H1 (cell line): ENCODE data around the gene GMEB1. TPM values are rescaled to one million over a fixed set of nuclear protein-coding genes. Genes with fewer than 3 reads are reported as not detected.

Experiments used
- BACH1 ChIP-seq: IDR thresholded peaks from 2 replicates; pipeline ENCODE4 v1.6.1; 2012; ENCODE audit warnings: low read length, improper control_type of control experiment
- CHD1 ChIP-seq: IDR thresholded peaks from 2 replicates; pipeline ENCODE4 v1.6.1; 2012; ENCODE audit warnings: low read depth, low read length, improper control_type of control experiment
- CTCF ChIP-seq, 3 experiments: IDR thresholded peaks; 1 replicate in 2 of 3; 2 replicates in 1 of 3; pipeline versions ENCODE4 v1.5.1 to v1.6.1; 2011; ENCODE audit warnings: low read length in 3 of 3, mild to moderate bottlenecking in 3 of 3, inconsistent platforms in 2 of 3, low read depth in 1 of 3, moderate library complexity in 1 of 3; ENCODE audit not compliant: insufficient read depth in 1 of 3; ENCODE audit errors: control extremely low read depth in 1 of 3
- EP300 ChIP-seq, 2 experiments: IDR thresholded peaks; 1 replicate in 1 of 2; 2 replicates in 1 of 2; pipeline ENCODE4 v1.6.1; 2011 to 2012; ENCODE audit warnings: low read depth in 2 of 2, low read length in 2 of 2, mild to moderate bottlenecking in 2 of 2, borderline replicate concordance in 1 of 2, inconsistent platforms in 1 of 2, moderate library complexity in 1 of 2
- GTF2F1 ChIP-seq: IDR thresholded peaks from 2 replicates; pipeline ENCODE4 v1.6.1; 2012; ENCODE audit warnings: low read depth, low read length, improper control_type of control experiment, borderline replicate concordance
- HDAC6 ChIP-seq: IDR thresholded peaks from one replicate; pipeline ENCODE4 v1.7.1; 2012; ENCODE audit warnings: low read depth, mild to moderate bottlenecking, inconsistent platforms, low read length, moderate library complexity
- KDM5A ChIP-seq: fragments of 200-600 bp; IDR thresholded peaks from 2 replicates; pipeline ENCODE4 v1.7.1; 2012; ENCODE audit warnings: mild to moderate bottlenecking, low read length, inconsistent platforms, mixed read lengths
- MAFK ChIP-seq: IDR thresholded peaks from 2 replicates; pipeline ENCODE4 v1.6.1; 2012; ENCODE audit warnings: low read depth, mild to moderate bottlenecking, improper control_type of control experiment, low read length
- MAX ChIP-seq: IDR thresholded peaks from 2 replicates; pipeline ENCODE4 v1.6.1; 2012; ENCODE audit warnings: inconsistent platforms
- NRF1 ChIP-seq: IDR thresholded peaks from 2 replicates; pipeline ENCODE4 v1.6.1; 2011; ENCODE audit warnings: mild to moderate bottlenecking, low read depth, low read length, improper control_type of control experiment
- POLR2A ChIP-seq, 2 experiments: IDR thresholded peaks; 1 replicate in 1 of 2; 2 replicates in 1 of 2; pipeline ENCODE4 v1.6.1; 2011; ENCODE audit warnings: low read depth in 2 of 2, low read length in 2 of 2, mild to moderate bottlenecking in 2 of 2; ENCODE audit errors: control extremely low read depth in 1 of 2
- RFX5 ChIP-seq: IDR thresholded peaks from 2 replicates; pipeline ENCODE4 v1.6.1; 2011; ENCODE audit warnings: low read depth, low read length, improper control_type of control experiment, borderline replicate concordance
- SIRT6 ChIP-seq: IDR thresholded peaks from one replicate; pipeline ENCODE4 v1.7.1; 2012; ENCODE audit warnings: low read length, inconsistent platforms
- SIX5 ChIP-seq: IDR thresholded peaks from 2 replicates; pipeline ENCODE4 v1.6.1; 2011; ENCODE audit warnings: mild to moderate bottlenecking, low read depth, low read length
- SP1 ChIP-seq: IDR thresholded peaks from 2 replicates; pipeline ENCODE4 v1.6.1; 2011; ENCODE audit warnings: low read depth, low read length
- SRF ChIP-seq: IDR thresholded peaks from 2 replicates; pipeline ENCODE4 v1.6.1; 2011; ENCODE audit warnings: mild to moderate bottlenecking, low read depth, low read length, moderate library complexity
- TAF1 ChIP-seq: IDR thresholded peaks from 2 replicates; pipeline ENCODE4 v1.6.1; 2011; ENCODE audit warnings: mild to moderate bottlenecking, low read depth, low read length
- USF2 ChIP-seq: IDR thresholded peaks from 2 replicates; pipeline ENCODE4 v1.6.1; 2011; ENCODE audit warnings: low read length, improper control_type of control experiment
- ZNF274 ChIP-seq: IDR thresholded peaks from 2 replicates; pipeline ENCODE4 v1.7.0; 2012; ENCODE audit warnings: low read length, borderline replicate concordance; ENCODE audit errors: extremely low read depth
- polyA plus RNA-seq, 7 experiments: library from polyadenylated mRNA; depleted of rRNA in 3 of 7; stranded (reverse) in 5 of 7; unstranded in 2 of 7; fragments of >200 nt in 5 of 7; fragments of 200-250 nt in 2 of 7; gene quantifications; 1 replicate in 5 of 7; 2 replicates in 1 of 7; 4 replicates in 1 of 7; pipeline versions ENCODE4 v1.2.1 to v1.2.3, GENCODE V29; 2011 to 2013; ENCODE audit warnings: missing spikeins in 2 of 7, mixed read lengths in 2 of 7
- total RNA-seq: library from RNA; stranded (reverse); fragmentation: NEBNext Ultra II Directional; extraction: Animal tissue kit (Norgen Biotek cat#: 25700); gene quantifications from 2 replicates; pipeline ENCODE4 v1.2.1, GENCODE V29; 2021

Gene GMEB1
- total and polyA plus RNA-seq, 2 of the 8 experiments (the other 6 are each of a cell fraction or from before 2014, with no cell fraction given) = 13.3 to 26.2 TPM

- no peak for TF ChIP-seq SIRT6
- no peak for TF ChIP-seq BACH1
- TF ChIP-seq CHD1 = no peak
- TF ChIP-seq NRF1 = peak; percentile 77
- peak; percentile 96 for TF ChIP-seq TAF1
- TF ChIP-seq POLR2A (IDR thresholded peaks at IDR 0.05; ENCODE audit: control extremely low read depth in 1 of 2, low read depth in 2 of 2, low read length in 2 of 2) = peak; percentile 92 to 94
- no peak for TF ChIP-seq SP1
- 0 out of 2 replicates have a peak, but pooled peaks have one; percentile 34 for TF ChIP-seq KDM5A
- peak; percentile 52 to 59 (median 59) for TF ChIP-seq CTCF (IDR thresholded peaks at IDR 0.05; ENCODE audit: control extremely low read depth in 1 of 3, insufficient read depth in 1 of 3, low read depth in 1 of 3, low read length in 3 of 3)
- TF ChIP-seq MAFK = no peak
- no peak for TF ChIP-seq RFX5
- no peak for TF ChIP-seq ZNF274
- peak; percentile 77; the same call in 1 of the 2 replicates for TF ChIP-seq USF2
- no peak for TF ChIP-seq SIX5
- no peak for TF ChIP-seq SRF
- TF ChIP-seq HDAC6 = no peak
- no peak for TF ChIP-seq EP300 (IDR thresholded peaks at IDR 0.05; ENCODE audit: borderline replicate concordance in 1 of 2, low read depth in 2 of 2, low read length in 2 of 2)
- TF ChIP-seq MAX = peak; percentile 96
- peak; percentile 82; the same call in 1 of the 2 replicates for TF ChIP-seq GTF2F1
Measured at GRCh38 chr1:28642847-28643635, 25.5 kb upstream of the GMEB1 start, which contains the start of gene TAF12 (continued).
